ENCODE data around the gene SART1.

DNA sequence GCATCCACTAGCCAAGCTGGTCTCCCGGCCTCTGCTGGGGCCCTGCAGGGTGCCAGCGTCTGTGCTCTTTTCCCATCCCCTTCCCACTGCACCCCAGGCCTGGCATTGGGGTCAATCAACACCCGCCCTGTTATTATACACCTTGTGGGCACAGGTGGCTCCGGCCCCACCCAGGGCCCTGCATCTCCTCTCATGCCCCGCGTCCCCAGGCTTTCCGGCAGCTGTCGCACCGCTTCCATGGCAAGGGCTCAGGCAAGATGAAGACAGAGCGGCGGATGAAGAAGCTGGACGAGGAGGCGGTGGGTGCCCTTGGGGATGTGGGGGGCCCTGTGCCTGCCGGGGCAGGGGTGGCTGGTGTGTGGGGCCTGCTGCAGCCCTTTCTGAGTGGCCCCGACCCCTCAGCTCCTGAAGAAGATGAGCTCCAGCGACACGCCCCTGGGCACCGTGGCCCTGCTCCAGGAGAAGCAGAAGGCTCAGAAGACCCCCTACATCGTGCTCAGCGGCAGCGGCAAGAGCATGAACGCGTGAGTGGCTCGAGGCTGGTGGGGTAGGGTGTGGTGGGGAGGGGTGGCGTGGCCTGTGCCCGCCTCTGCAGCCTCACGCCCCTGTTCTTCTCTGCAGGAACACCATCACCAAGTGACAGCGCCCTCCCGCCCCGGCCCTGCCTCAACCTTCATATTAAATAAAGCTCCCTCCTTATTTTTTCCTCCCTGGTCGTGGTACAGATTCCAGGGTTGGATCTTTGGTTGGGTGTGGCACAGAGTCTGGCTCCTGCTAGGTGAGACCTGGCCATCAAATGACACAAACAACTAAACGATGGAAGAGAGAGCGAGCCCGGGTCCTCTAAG lies 17.1 kb downstream of the SART1 start:
- TF ChIP-seq, protein P1, sequence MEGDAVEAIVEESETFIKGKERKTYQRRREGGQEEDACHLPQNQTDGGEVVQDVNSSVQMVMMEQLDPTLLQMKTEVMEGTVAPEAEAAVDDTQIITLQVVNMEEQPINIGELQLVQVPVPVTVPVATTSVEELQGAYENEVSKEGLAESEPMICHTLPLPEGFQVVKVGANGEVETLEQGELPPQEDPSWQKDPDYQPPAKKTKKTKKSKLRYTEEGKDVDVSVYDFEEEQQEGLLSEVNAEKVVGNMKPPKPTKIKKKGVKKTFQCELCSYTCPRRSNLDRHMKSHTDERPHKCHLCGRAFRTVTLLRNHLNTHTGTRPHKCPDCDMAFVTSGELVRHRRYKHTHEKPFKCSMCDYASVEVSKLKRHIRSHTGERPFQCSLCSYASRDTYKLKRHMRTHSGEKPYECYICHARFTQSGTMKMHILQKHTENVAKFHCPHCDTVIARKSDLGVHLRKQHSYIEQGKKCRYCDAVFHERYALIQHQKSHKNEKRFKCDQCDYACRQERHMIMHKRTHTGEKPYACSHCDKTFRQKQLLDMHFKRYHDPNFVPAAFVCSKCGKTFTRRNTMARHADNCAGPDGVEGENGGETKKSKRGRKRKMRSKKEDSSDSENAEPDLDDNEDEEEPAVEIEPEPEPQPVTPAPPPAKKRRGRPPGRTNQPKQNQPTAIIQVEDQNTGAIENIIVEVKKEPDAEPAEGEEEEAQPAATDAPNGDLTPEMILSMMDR (IDR thresholded peaks at IDR 0.05; ENCODE audit: low read length) = no peak
- TF ChIP-seq EZH2 (optimal IDR thresholded peaks at IDR 0.05; ENCODE audit: low read depth, low read length) = no peak
